COLO668 (cell line): Measurements from ENCODE around the gene RCCD1.

Experiments
- DNase-seq: peaks from one replicate; lab custom pipeline; 2025; ENCODE audit not compliant: unreplicated experiment; lab: John Stamatoyannopoulos, UW

The RCCD1 gene

DNA sequence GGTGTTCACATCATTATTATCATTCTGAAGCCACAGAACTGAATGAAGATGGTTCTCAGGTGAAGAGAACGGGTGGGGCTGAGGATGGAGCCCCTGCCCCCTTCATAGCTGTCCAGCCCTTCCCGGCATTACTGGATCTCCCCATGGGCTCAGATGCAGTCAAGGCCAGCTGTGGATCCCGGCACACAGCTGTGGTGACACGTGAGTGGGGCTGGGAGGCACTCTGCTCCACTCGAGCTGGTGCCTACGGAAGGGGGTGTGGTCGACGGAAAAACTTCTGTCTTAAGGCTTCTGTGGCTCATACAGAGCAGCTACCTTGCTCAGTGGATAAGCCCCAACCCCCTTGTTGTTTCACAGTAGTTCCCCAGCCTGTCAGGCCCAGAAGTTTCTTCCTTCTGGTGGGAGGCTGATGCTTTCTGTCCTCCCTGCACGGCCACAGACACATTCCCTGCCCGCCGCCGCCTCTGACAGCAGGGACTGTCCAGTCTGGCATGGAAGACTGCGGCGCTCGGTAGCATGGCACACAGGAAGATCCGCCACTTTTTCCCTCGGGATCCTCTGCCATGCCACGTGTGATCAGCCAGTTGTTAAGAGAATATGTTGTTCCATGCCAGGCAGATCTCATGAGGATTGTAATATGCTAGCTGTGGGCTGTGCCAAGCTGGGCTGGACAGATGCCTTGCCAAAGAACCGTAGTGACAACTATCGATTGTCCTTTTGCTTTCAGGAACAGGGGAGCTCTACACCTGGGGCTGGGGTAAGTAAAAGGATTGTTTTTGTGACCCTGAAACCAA, 5.8 kb downstream of the RCCD1 start:
- DNase-seq, result no peak

DNA sequence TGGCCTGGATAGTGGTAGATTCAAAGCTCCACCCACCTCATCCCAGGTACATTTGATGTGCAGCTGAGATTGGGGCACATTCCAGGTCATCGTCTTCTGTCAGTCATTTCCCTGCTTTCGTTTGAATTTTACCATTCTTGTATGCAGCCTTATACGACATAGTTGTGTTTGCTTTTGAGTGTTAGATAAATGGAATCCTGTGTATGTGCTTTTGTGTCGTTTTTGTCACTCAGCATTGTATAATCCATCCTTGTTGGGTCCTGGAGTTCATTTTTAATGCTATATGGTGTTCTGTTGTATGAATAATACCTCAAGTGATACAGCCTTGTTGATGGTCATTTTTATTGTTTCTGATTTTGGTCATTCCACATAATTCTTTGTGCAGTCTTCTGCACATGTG, 7.3 kb downstream of the RCCD1 start:
- no peak for DNase-seq

DNA sequence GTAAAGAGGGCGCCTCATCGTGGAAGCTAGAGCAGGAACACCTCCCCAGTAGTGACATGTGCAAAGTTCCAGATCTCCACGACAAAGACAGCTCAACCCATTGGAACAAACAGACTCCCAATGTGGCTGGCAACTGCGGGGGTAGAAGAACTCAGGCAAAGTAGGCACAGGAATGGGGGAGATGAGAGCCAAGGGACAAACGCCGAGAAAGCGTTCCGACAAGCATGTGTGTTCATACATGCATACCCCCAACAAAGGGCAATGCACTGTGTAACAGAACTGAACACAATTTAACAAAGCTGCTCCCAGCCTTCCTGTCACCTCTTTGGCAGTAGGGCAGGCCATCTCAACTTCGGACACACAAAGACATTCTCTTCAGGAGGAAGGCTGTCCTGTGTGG, 11.6 kb downstream of the RCCD1 start:
- DNase-seq, result no peak

DNA sequence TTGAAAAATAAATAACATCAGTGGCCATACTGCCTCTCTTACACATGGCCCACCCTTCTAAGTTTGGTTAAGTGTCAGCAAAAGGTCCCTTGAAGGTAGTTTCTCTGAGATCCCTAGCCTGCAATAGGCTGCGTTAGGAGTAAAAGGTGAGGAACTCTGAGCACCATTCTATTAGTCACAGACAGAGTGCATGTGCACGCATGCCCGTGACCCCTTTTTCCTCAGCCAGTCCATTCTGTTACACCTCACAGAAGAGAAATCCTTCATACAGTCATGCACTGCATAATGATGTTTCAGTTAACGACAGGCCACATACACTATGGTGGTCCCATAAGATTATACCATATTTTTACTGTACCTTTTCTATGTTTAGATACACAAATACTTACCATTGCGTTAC, 12.5 kb downstream of the RCCD1 start:
- no peak for DNase-seq

DNA sequence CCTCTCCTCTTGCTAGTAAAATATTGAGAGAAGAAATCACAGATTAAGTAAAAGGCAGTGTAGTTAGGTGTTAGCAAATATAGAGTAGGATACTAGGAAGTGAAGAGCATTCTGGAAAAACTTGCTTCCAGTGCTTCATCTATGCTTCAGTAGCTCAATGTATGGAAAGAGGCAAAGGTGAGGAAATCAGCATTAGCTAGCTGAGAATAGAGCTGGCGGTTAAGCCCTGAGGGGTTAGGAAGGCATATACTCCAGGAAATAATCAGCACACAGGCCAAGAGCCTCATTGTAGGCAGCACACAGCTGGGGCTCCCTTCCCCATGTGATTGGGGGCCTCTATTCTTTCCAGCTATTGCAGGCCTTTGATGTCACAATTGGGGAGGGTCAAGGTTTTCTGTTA, 13.8 kb downstream of the RCCD1 start:
- DNase-seq, result no peak

DNA sequence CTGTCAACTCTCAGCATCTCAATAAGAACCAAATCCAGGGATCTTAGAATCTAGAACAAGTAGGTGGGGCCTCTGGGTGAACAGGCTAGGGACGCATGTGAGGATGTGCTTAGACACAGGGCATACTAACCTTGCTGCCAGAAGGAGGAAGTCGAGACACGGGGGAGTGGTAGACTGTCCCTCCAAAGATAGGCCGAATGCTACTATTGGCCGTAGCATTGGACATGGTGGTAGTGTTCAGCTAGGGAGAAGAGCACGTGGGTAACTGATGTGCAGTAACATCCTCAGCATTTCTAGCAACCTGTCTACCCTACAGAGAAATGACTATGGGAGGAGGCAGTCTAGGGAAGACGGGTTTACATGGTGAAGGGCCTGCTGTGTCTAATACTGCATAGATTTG, 15.6 kb downstream of the RCCD1 start:
- DNase-seq, result no peak

DNA sequence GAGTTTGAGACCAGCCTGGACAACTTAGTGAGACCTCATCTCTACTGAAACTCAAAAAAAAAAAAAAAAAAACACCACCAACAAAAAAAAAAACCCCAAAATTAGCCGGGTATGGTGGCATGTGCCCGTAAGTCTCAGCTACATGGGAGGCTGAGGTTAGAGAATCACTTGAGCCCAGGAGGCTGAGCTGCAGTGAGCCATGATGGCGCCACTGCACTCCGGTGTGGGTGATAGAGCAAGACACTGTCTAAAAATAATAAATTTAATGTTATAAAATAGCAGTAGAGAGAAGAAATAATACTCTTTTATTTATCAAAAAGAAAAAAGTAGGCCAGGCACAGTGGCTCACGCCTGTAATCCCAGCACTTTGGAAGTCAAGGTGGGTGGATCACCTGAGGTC, 17.4 kb downstream of the RCCD1 start:
- no peak for DNase-seq

DNA sequence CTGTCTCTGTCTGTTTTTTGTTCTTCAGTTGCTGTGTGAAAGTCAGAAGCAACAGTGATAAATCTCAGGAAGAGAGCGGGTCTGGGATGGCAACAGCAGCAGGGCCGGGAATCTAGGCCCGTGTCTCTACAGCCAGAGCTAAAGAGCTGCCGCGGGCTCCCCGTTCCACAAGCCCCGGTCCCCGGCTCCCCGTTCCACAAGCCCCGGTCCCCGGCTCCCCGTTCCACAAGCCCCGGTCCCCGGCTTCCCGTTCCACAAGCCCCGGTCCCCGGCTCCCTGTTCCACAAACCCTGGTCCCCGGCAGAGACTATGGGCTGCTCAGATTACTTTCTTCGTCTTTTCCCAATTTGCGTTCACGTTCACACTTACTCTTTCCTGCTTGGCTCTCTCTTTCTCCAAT, 19.5 kb downstream of the RCCD1 start:
- DNase-seq, result no peak

DNA sequence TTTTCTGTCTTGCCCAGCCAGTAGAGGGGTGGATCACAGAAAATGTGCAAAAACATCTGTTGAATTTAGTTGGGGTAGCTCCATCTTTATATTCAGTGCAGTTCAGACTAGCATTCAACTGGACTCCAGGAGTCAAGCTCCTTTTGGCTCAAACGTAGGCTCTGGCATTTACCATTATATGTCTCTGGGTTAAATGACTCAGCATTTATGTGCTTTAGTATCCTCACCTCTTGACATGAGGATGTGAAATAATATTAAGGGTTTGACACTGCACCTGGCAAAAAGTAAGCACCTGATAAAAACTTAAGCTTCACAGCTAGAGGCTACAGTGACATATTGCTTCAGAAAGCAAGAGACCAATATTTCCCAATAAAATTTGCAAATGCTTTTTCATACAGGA, 24.9 kb downstream of the RCCD1 start:
- DNase-seq, result no peak

DNA sequence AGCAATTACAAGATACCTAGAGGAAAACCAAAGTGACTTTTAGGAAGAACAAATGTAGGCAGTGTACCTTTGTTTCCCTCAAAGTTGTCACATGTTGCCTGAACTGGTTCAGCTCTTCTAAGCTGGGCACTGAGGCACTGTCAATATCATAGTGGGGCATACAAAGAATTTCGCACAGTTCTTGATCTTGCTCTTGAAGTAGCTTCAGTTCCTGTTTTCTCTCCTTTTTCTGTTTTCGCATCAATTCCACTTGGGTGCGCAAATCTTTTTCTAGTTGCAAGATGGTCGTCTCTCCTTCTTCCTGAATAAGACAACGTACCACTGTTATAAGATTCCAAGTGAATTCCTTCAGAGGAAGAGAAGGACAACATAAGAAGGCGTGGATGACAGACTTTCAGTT, 27.0 kb downstream of the RCCD1 start:
- no peak for DNase-seq

DNA sequence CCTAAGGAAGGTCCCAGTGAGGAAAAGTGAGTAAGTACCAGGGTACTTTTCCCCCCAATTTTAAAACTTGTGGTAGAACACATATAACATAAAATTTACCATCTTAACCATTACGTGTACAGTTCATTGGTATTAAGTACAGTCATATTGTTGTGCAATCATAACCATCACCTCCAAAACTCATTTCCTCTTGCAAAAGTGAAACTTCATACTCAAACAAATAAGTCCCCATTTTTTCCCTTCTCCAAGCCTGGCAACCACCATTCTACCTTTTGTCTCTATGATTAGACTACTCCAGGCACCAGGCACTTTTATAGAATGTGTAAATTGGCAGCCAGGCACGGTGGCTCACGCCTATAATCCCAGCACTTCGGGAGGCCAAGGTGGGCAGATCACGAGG, 27.5 kb downstream of the RCCD1 start:
- no peak for DNase-seq

DNA sequence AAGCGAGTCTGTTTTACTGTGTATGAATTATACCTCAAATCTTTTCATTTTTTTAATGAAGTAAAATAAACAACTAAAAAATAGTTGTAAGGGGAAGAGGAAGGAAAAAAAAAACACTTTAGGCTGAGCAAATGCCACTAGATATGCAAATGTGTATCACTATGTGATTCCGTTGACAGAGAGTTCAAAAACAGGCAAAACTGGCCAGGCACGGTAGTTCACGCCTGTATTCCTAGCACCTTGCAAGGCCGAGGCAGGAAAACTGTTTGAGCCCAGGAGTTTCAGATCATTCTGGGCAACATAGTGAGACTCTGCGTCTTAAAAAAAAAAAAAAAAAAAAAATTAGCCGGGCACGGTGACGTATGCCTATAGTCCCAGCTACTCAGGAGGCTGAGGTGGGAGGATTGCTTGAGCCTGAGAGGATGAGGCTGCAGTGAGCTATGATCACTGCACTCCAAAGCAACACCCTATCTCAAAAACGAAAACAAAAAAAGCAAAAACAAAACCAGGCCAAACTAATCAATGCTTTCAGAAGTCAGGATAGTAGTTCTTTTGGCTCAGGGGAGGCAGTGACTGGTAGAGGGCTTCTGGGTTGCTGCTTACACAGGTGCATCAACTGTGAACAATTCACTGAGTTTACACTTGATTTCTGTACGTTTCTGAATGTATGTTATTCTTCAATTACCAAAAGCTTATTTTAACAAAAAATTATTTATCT, 32.3 kb downstream of the RCCD1 start:
- no peak for DNase-seq

DNA sequence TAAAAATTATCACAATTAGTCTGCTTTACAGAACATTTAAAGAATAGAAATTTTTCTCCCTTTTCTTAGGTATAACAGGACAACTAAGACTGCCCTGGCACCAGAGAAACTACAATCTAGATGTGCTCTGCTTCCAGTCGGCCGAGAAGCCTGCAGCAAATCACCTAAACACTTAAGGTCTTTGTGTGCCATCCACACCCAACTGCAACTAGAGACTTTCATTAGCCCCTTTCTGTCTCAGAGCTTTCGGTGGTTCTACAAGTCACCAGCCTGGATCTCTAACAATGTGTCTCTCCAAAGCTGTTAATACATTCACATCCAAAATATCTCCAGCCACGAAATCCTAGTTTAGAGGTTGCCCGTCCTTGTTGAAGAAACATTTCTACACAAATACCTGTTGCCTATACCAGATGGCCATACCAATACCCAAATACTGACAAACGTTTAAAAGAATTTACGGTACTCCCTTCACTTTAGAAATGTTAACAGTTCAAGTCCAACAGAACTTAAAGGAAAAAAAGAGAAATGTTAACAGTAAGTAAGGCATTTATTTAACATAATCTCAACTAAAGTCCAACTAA, 33.0 kb downstream of the RCCD1 start:
- no peak for DNase-seq

DNA sequence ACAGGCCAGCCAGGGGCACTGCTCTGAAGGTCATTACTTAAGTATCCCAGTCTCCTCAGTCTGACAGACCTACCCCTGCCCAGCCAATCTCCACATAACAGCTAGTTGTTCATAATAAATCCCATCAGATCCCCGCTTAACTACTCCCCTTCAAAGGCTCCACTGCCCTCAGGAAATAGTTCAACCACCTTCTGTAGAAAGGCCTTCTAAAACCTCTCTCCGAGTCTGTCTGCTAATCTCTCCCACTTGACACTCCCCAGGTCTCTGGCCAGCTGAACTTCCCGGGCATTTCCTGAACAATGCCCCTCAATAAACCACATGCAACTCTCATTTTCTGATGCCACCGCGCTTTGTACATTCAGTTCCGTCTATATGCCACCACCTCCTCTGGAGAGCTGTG, 33.6 kb downstream of the RCCD1 start:
- no peak for DNase-seq

DNA sequence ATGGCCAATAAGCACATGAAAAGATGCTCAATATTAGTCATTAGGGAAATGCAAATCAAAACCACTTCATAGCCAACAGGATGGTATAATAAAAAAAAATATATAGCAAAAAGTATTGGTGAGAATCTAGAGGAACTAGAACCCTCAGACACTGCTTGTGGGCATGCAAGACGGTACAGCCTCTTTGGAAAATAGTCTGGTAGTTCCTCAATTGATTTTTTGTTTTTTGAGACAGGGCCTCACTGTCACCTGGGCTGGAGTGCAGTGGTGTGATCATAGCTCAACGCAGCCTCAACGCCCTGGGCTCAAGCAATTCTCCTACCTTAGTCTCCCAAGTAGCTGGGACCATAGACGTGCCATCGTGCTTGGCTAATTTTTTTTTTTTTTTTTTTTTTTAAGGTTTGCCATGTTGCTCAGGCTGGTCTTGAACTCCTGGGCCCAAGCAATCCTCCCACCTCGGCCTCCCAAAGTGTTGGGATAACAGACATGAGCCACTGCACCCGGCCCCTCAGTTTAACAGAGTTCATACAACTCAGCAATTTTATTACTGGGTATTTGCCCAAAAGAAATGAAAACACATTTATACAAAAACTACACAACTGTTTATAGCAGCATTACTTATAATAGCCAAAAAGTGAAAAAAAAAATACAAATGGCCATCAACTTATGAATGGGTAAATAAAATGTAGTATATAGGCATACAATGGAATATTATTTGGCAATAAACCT, 34.5 kb downstream of the RCCD1 start:
- no peak for DNase-seq

DNA sequence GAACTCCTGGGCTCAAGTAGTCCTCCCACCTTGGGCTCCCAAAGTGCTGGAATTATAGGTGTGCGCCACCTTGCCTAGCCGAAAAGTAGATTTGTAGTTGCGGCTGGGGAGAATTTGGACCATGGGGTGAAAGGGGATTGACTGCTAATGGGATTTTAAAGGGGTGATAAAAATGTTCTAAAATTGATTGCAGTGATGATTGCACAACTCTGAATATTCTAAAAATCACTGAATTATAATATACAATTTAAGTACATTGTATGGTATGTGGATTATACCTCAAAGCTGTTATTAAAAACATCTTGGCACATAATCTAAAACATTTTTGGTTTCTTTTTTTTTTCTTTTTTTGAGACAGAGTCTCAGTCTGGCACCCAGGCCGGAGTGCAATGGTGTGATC, 35.8 kb downstream of the RCCD1 start:
- no peak for DNase-seq

DNA sequence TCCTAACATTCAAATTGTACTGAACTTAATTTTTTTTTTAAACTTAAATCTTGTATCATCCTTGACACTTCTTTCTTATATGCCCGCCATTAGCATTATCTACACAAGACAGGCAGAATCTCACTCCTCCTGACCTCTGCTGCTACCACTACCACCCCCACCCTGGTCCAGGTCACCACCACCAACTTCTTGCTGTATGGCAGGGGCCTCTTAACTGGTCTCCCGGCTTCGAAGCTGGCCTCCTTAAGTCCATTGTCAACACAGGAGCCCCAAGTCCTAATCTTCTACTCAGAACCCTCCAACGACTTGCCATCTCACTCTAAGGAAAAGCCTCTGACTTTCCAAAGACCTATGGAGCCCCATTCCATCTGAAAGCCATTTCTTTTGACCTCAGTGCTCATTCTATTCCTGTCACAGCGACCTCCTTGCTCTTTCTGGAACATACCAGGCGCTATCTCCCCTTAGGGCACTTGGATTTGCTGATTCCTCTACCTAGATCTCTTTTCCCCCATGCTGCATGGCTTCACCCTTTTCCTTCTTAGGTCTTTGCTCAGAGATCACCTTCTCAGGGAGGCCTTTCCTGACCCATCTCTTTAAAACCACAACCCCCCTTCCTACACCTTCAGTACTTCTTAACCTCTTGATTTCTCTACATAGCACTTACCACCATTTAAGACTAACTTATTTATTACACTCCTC, 37.1 kb downstream of the RCCD1 start:
- no peak for DNase-seq

DNA sequence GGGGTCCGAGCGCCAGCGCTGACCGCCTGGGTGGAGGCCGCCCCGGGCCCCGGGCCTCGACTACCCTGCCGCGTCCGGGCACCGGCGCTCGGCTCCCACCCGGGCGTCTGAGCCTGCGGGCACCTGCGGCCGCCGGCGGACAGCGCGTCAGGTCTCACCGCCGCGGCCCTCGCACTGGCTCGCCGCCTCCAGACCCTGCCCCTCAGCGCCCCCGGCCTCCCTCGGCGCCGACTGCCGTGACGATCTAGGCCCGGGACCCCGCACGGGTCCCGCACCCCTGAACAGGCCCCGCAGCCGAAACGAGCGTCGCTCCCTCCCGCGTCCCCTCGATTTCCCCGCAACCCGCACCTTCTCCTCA, 39.4 kb downstream of the RCCD1 start:
- DNase-seq, result peak; percentile 44

DNA sequence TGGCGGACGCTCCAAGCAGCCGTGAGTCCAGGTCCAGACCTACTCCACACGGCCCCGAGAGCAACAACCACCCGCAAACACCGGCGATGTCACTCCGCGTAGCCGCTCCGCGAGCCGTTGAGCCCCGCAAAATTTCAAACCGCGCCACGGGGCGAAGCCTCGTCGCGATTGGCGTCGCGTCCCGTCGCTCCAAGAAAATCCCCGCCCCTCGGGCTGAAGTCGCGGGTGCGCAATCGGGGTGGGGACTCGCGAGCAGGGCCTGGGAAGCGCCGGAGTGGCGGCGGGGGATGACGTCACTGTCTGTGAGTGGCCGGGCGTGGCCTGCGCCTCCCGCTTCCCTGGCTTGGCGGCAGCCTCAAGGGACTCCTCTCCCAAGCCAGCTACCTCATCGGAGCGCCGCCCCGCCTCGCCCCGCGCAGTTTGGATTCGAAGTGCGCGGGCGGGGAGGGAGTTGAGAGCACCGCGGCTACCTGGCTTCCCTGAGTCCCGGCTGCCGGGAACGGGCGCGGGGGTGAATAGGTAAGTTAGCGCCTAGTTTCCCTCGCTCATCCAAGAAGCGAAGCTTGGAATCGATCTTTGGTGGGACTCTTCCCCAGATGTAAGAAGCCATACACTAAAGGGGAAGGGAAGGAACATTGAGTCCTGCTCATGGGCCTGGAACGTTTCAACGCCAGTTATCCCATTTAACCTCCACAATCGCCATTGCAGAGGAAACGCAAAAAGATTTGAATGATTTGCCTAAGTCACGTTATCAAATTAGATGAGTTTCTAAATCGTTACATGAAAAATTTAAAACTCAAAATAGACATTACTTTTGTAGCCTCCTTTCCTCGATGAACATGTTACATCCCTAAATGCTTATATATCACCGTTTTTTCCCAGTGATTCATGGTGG, 40.0 kb downstream of the RCCD1 start, which contains the start of gene PRC1:
PRC1 (minus strand) TSS at position 119 of the 895 bp plus-strand sequence; CDS start at position 1, 118 bp downstream.
- peak; percentile 98 for DNase-seq

DNA sequence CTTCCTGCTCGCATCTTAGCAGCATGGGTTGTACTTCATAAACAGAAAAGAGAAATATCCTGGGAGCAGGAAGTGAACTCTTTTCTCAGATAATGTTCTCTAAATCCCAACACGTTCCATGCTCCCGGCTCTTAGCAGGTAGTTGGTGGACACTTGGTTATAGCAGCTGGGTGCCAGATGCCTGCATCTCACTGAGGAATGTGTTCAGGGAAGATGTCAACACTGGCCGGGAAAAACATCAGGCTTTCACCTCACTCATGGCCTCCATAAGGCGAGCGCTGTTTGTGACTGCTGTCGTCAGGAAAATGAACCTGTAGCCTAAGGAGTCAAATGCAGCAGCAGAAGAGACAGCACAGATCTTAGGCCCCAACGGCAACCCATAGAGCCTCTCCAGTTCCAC, 44.1 kb downstream of the RCCD1 start:
- no peak for DNase-seq
